ENCODE results near the gene DENND6B. TPM values are rescaled to one million over a fixed set of nuclear protein-coding genes. Genes with fewer than 3 reads are reported as not detected.

DENND6B gene
- total and polyA plus RNA-seq, 2 of the 13 experiments (the other 11 are each of a cell fraction or from before 2014, with no cell fraction given), result 0.95 to 3.8 TPM

GRCh38 chr22:50270666-50271394 is 56.0 kb downstream of the DENND6B start (continued):
- TF ChIP-seq, protein P1, sequence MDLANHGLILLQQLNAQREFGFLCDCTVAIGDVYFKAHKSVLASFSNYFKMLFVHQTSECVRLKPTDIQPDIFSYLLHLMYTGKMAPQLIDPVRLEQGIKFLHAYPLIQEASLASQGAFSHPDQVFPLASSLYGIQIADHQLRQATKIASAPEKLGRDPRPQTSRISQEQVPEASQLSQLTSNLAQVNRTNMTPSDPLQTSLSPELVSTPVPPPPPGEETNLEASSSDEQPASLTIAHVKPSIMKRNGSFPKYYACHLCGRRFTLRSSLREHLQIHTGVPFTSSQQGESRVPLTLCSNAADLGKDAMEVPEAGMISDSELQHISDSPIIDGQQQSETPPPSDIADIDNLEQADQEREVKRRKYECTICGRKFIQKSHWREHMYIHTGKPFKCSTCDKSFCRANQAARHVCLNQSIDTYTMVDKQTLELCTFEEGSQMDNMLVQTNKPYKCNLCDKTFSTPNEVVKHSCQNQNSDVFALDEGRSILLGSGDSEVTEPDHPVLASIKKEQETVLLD (CRISPR knock-in tag; IDR thresholded peaks at IDR 0.05; ENCODE audit: low read depth), result no peak
- TF ChIP-seq RAD51 (IDR thresholded peaks at IDR 0.05; ENCODE audit: borderline replicate concordance), result no peak
- no peak for TF ChIP-seq ZBTB8A (CRISPR knock-in tag; IDR thresholded peaks at IDR 0.05; ENCODE audit: borderline replicate concordance, low read depth)
- peak; percentile 81; the same call in 1 of the 2 replicates for TF ChIP-seq ZNF792 (CRISPR knock-in tag; IDR thresholded peaks at IDR 0.05)
- TF ChIP-seq, protein P2, sequence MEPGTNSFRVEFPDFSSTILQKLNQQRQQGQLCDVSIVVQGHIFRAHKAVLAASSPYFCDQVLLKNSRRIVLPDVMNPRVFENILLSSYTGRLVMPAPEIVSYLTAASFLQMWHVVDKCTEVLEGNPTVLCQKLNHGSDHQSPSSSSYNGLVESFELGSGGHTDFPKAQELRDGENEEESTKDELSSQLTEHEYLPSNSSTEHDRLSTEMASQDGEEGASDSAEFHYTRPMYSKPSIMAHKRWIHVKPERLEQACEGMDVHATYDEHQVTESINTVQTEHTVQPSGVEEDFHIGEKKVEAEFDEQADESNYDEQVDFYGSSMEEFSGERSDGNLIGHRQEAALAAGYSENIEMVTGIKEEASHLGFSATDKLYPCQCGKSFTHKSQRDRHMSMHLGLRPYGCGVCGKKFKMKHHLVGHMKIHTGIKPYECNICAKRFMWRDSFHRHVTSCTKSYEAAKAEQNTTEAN (CRISPR knock-in tag; conservative IDR thresholded peaks at IDR 0.05), result peak; percentile 88
- no peak for TF ChIP-seq RFX1 (IDR thresholded peaks at IDR 0.05)
- 0 out of 2 replicates have a peak, but pooled peaks have one; percentile 68 for TF ChIP-seq ARID2 (CRISPR knock-in tag; IDR thresholded peaks at IDR 0.05; ENCODE audit: borderline replicate concordance)
- TF ChIP-seq ZNF775 (CRISPR knock-in tag; IDR thresholded peaks at IDR 0.05; ENCODE audit: borderline replicate concordance), result no peak
- TF ChIP-seq ZSCAN30 (CRISPR knock-in tag; IDR thresholded peaks at IDR 0.05), result no peak
- no peak for TF ChIP-seq BRD4 (CRISPR knock-in tag; IDR thresholded peaks at IDR 0.05)
- no peak for TF ChIP-seq MBD4 (IDR thresholded peaks at IDR 0.05; ENCODE audit: borderline replicate concordance, low read length)
- no peak for TF ChIP-seq SP1 (IDR thresholded peaks at IDR 0.05)
- no peak for TF ChIP-seq SP1 (CRISPR knock-in tag; IDR thresholded peaks at IDR 0.05)
- peak; percentile 53; the same call in 1 of the 2 replicates for TF ChIP-seq HMG20B (CRISPR knock-in tag; conservative IDR thresholded peaks at IDR 0.05)
- TF ChIP-seq SOX5 (CRISPR knock-in tag; IDR thresholded peaks at IDR 0.05; ENCODE audit: borderline replicate concordance), result peak; percentile 39; the same call in 1 of the 2 replicates
- TF ChIP-seq MAFK (conservative IDR thresholded peaks at IDR 0.05 in 1 of 2, IDR thresholded peaks at IDR 0.05 in 1 of 2; ENCODE audit: low read length in 2 of 2), result no peak
- no peak; the same call in 1 of the 2 replicates for TF ChIP-seq RAD21 (CRISPR knock-in tag; IDR thresholded peaks at IDR 0.05)
- TF ChIP-seq ZNF75D (CRISPR knock-in tag; IDR thresholded peaks at IDR 0.05; ENCODE audit: borderline replicate concordance), result no peak
- peak; percentile 30; the same call in 1 of the 2 replicates for TF ChIP-seq CCDC6 (CRISPR knock-in tag; IDR thresholded peaks at IDR 0.05)
- TF ChIP-seq BRCA1 (CRISPR knock-in tag; IDR thresholded peaks at IDR 0.05), result peak; percentile 94
- TF ChIP-seq PHB2 (IDR thresholded peaks at IDR 0.05; ENCODE audit: partially characterized antibody), result no peak
- peak; percentile 95 for TF ChIP-seq ZNF607 (CRISPR knock-in tag; IDR thresholded peaks at IDR 0.05; ENCODE audit: borderline replicate concordance)
- TF ChIP-seq ZNF670 (CRISPR knock-in tag; IDR thresholded peaks at IDR 0.05; ENCODE audit: borderline replicate concordance), result no peak
- TF ChIP-seq FOXC1 (CRISPR knock-in tag; IDR thresholded peaks at IDR 0.05; ENCODE audit: borderline replicate concordance), result 0 out of 2 replicates have a peak, but pooled peaks have one; percentile 23
- TF ChIP-seq IKZF5 (CRISPR knock-in tag; IDR thresholded peaks at IDR 0.05), result peak; percentile 71; the same call in 1 of the 2 replicates
- TF ChIP-seq ZNF414 (CRISPR knock-in tag; IDR thresholded peaks at IDR 0.05), result no peak

Data from HepG2 (cell line).